SW480 (cell line): ENCODE measurements around the gene LRRC14B.
"Not testable (repeated sequence)": the region's sequence is repeated elsewhere in the genome, so short reads cannot be mapped to it uniquely, and the experiment has no call there.

ENCODE experiments used
- DNase-seq: peaks from one replicate; pipeline ENCODE4 v3.0.0-alpha.2; 2016; ENCODE audit warnings: low spot score

LRRC14B gene

GRCh38 chr5:192970-193831 is 1.9 kb downstream of the LRRC14B start:
- DNase-seq: no peak

GRCh38 chr5:194102-194501 is 2.8 kb downstream of the LRRC14B start:
- DNase-seq: no peak

DNA sequence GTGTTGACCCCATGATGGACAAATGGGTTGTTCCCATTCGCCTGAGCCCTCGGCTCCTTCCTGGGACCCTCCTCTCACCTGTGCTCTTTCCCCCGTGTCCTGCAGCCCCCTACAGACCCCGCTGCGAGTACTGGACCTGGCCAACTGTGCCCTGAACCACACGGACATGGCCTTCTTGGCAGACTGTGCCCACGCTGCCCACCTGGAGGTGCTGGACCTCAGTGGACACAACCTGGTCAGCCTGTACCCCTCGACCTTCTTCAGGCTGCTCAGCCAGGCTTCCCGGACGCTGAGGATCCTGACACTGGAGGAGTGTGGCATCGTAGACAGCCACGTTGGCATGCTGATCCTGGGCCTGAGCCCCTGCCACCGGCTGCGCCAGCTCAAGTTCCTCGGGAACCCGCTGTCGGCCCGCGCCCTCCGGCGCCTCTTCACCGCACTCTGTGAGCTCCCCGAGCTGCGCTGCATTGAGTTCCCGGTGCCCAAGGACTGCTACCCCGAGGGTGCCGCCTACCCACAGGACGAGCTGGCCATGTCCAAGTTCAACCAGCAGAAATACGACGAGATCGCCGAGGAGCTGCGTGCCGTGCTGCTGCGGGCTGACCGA is 3.4 kb downstream of the LRRC14B start:
- no peak for DNase-seq

GRCh38 chr5:195401-196160 is 4.3 kb downstream of the LRRC14B start:
- DNase-seq: no peak

GRCh38 chr5:196350-196749 is 5.1 kb downstream of the LRRC14B start:
- DNase-seq: no peak

GRCh38 chr5:197031-197430 is 5.7 kb downstream of the LRRC14B start:
- DNase-seq: not testable (repeated sequence)

DNA sequence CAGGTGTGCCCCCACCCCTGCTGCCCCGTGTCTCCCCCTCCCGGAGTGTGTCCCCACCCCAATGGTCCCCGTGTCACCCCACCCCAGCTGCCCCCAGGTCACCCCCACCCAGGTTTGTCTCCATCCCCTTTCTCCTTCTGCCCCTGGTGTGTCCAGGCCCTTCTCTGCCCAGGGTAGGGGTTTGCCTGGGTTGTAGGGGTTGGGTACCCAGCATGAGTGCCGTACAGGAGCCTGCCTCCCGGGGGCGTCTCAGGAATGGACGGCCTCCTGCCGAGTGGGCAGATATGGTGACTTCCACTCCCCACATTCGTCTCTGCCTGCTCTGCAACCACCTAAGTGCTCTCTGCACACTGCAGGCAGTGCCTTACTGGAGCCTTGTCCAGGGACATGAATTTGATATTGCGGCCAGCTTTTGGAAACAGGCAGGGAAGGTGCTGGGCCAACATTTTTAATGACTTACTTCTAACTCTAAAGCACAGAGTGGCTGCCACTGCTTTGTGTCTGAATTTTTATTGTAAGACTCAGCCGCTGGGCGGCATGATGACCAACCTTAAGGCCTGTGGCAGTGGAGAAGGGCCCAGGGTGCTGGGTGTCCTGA is 6.7 kb downstream of the LRRC14B start:
- DNase-seq: no peak

- DNase-seq: no peak
Observed at GRCh38 chr5:198516-199196, 7.4 kb downstream of the LRRC14B start.

DNA sequence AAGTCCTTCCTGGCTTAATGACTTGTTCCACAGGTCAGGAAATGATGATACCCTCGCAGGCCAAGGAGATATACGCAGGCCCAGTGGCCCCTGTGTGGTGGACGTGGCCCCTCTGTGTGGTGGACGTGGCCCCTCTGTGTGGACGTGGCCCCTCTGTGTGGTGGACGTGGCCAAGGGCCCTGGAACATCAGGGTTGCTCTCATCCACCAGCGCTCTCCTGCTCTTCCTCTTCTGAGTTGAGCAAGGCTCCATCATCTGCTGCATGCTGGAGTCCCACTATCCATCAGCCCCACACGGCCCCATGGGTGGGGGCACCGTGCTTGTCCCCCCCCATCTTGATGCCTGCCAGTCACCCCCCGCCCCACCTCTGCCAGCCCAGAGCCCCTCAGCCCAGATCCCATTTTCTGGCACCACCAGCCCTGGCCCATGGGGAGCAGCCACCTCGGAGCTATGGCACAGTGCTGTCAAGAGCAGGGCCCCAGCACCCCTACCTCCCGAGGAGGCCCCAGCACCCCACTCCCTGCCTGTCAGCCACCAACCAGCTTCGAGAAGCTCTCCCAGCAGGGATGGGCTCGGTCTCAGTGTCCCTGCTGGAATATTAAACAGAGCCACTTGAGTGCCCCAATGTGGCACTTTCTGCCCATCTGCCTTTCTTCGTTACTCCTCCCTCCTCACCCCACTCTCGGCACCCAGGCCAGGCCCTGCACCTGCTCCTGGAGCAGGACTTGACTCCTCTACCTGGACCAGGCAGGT is 8.1 kb downstream of the LRRC14B start:
- no peak for DNase-seq

DNA sequence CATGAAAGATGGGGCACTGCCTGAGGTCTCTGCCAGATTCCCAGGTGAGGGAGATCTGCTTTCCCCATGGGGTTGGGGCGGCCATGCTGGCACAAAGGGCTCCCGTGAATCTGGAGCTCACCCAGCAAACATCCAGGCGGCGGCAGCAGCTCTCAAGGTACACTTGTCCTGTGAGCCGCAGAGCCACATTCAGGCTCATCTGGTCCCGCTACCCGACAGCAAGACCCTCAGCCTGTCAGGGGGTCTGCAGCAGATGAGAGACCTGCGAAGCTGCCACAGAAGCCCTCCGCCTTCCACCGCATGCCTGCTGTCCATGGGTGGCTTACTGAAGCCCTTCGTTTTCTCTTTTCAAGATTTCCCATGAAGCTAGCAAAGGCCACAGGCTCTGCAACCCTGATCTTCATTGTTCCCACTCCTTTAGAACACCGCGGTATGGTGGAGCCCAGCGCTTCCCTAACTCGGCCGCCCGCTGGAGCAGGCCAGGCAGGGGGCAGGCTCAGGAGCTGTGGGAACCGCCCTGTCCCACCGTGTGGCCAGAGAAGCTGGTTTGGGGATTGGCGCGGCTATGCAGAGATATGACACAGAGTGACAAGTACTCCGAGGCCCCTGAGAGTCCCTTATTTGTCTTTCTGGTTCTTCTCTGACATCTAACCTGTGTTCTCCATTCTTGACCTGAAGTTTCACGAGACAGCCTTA is 8.8 kb downstream of the LRRC14B start:
- no peak for DNase-seq

DNA sequence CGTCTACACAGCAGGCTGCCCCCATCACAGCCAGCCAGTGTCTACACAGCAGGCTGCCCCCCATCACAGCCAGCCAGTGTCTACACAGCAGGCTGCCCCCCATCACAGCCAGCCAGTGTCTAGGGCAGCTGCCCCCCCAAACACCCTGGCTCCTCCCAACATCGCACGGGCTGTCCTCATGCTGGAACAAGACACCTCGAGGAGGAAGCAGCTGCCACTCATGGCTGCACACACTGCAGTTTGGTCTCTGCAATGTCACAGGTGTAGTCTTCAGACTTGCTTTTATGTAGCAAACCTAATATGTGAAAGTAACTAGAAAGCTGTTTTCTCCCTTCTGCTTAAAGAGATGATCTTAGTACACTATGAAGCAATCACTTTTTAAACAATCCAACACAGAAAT is 9.7 kb downstream of the LRRC14B start:
- DNase-seq: no peak

GRCh38 chr5:201672-202071 is 10.4 kb downstream of the LRRC14B start:
- no peak for DNase-seq

DNA sequence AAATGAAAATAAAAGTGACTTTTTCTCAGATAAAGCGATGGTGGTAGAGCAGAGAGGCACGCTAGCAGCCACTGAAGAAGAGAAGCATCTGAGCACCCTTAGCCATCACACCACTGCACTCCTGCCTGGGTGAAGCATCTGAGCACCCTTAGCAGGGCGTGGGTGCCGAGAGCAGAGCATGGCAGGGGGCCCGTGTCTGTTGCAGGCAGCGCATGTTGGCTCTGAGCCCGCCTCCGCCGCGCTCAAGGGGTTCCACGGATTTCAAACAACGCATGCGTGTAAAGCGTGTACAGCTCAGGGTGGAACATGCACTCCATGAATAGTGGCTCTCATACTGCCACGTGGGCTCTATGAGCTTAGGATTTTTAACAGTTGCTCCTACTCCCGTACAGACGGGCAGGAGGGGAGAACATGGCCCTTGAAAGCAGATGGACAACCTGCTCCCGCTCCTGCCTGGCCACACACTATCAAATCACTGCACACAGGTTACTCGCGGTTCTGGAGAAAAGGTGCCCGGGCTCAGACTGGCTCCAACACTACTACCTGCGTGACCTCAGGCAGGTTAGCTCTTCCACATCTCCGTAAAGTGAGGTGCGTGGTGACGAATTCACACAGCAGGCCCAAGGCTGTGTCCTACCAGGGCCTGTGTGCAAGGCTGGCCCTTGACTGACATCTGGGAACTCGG is 12.1 kb downstream of the LRRC14B start:
- DNase-seq: no peak

- DNase-seq: no peak
Observed at GRCh38 chr5:204001-204400, 12.7 kb downstream of the LRRC14B start.

GRCh38 chr5:204462-204861 is 13.2 kb downstream of the LRRC14B start:
- DNase-seq: no peak

- no peak for DNase-seq
Observed at GRCh38 chr5:204966-205670, 13.8 kb downstream of the LRRC14B start.

GRCh38 chr5:206406-206805 is 15.1 kb downstream of the LRRC14B start:
- no peak for DNase-seq

DNA sequence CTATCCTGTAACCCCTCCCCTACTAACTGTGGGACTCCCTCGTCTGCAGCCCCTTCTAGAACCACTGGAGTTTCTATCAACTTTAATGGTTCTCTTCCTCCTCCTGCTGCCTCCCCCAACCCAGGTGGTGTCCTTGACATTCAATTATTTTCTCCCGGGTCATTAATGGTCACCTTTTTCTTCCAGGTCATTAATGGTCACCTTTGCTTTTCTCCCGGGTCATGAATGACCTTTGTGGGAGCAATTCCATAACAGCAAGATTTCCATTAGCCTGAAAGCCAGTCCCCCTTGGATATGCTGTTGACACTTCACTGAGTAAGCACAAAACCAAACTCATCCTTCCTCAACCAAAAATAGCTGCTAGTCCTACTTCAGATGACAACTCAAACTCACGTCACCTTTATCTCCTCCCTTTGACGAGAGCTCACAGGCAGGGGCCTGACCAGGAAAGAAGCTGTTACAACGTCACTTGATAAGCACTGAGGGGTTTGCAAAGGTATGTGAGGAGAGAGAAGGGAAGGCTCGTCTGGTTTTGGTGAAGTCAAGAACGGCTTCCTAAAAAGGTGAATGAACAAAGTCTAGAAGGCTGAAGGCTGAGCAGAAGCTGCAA is 15.7 kb downstream of the LRRC14B start:
- no peak for DNase-seq

GRCh38 chr5:207599-207998 is 16.3 kb downstream of the LRRC14B start:
- no peak for DNase-seq
